Liver (tissue), 9 donors: ENCODE measurements around the gene NKTR. TPM values are rescaled to one million over a fixed set of nuclear protein-coding genes. Genes with fewer than 3 reads are reported as not detected.

Source experiments
- DNase-seq: peaks from one replicate; pipeline ENCODE4 v3.0.0-alpha.2; 2017; ENCODE audit warnings: low spot score
- H3K27ac ChIP-seq, 2 donors: one replicate each; pipeline ENCODE4 v1.7.0; 2013; ENCODE audit warnings: inconsistent platforms in 2 of 2, low read length in 2 of 2, control low read depth in 1 of 2, low read depth in 1 of 2, mild to moderate bottlenecking in 1 of 2
- H3K27me3 ChIP-seq, 4 donors: one replicate each; pipeline versions ENCODE4 v1.6.1 to v1.7.0; 2013; ENCODE audit warnings: low read length in 3 of 4, inconsistent platforms in 1 of 4, mild to moderate bottlenecking in 1 of 4, moderate library complexity in 1 of 4; ENCODE audit not compliant: control insufficient read depth in 4 of 4, insufficient read depth in 4 of 4
- H3K36me3 ChIP-seq, 4 donors: one replicate each; pipeline versions ENCODE4 v1.6.1 to v1.7.0; 2013; ENCODE audit warnings: low read length in 3 of 4, mild to moderate bottlenecking in 3 of 4, low read depth in 1 of 4, moderate library complexity in 1 of 4; ENCODE audit not compliant: control insufficient read depth in 4 of 4, insufficient read depth in 3 of 4
- H3K4me1 ChIP-seq, 4 donors: one replicate each; pipeline versions ENCODE4 v1.6.1 to v1.7.0; 2013; ENCODE audit warnings: low read length in 3 of 4, mild to moderate bottlenecking in 3 of 4, moderate library complexity in 1 of 4; ENCODE audit not compliant: control insufficient read depth in 4 of 4, insufficient read depth in 4 of 4
- H3K4me3 ChIP-seq, 3 donors: one replicate each; pipeline versions ENCODE4 v1.6.1 to v1.7.0; 2013; ENCODE audit warnings: low read length in 3 of 3, control low read depth in 1 of 3, low read depth in 1 of 3, mild to moderate bottlenecking in 1 of 3
- H3K9ac ChIP-seq, 2 donors: one replicate each; pipeline ENCODE4 v1.7.0; 2013; ENCODE audit warnings: low read length in 2 of 2, mild to moderate bottlenecking in 2 of 2, moderate library complexity in 2 of 2, control low read depth in 1 of 2, low read depth in 1 of 2
- H3K9me3 ChIP-seq, 4 donors: one replicate each; pipeline versions ENCODE4 v1.6.1 to v1.7.0; 2013; ENCODE audit warnings: low read length in 3 of 4; ENCODE audit not compliant: control insufficient read depth in 4 of 4
- ATF3 ChIP-seq: IDR thresholded peaks from 2 replicates; pipeline ENCODE4 v1.6.1; 2016; ENCODE audit warnings: antibody characterized with exemption
- FOXA1 ChIP-seq: IDR thresholded peaks from 2 replicates; pipeline ENCODE4 v1.6.1; 2016; ENCODE audit warnings: antibody characterized with exemption
- FOXA2 ChIP-seq: IDR thresholded peaks from 2 replicates; pipeline ENCODE4 v1.6.1; 2016; ENCODE audit warnings: antibody characterized with exemption
- GABPA ChIP-seq, 2 donors: IDR thresholded peaks in 1 of 2; conservative IDR thresholded peaks in 1 of 2; 2 replicates each; pipeline ENCODE4 v1.6.1; 2016; ENCODE audit warnings: antibody characterized with exemption in 2 of 2, mild to moderate bottlenecking in 1 of 2, moderate library complexity in 1 of 2
- HNF4G ChIP-seq: IDR thresholded peaks from 2 replicates; pipeline ENCODE4 v1.6.1; 2016; ENCODE audit warnings: antibody characterized with exemption
- JUND ChIP-seq, 2 donors: IDR thresholded peaks; 2 replicates each; pipeline ENCODE4 v1.6.1; 2016; ENCODE audit warnings: antibody characterized with exemption in 2 of 2
- NR2F2 ChIP-seq: IDR thresholded peaks from 2 replicates; pipeline ENCODE4 v1.6.1; 2016; ENCODE audit warnings: antibody characterized with exemption
- RAD21 ChIP-seq, 2 donors: IDR thresholded peaks; 2 replicates each; pipeline ENCODE4 v1.6.1; 2016; ENCODE audit warnings: antibody characterized with exemption in 2 of 2, mild to moderate bottlenecking in 2 of 2
- RXRA ChIP-seq, 2 donors: IDR thresholded peaks; 2 replicates each; pipeline ENCODE4 v1.6.1; 2017 to 2018; ENCODE audit warnings: antibody characterized with exemption in 2 of 2, mild to moderate bottlenecking in 1 of 2
- SP1 ChIP-seq: IDR thresholded peaks from 2 replicates; pipeline ENCODE4 v1.6.1; 2018; ENCODE audit warnings: antibody characterized with exemption, mild to moderate bottlenecking
- TAF1 ChIP-seq: conservative IDR thresholded peaks from 2 replicates; pipeline ENCODE4 v1.6.1; 2016; ENCODE audit warnings: antibody characterized with exemption, mild to moderate bottlenecking
- YY1 ChIP-seq: IDR thresholded peaks from 2 replicates; pipeline ENCODE4 v1.6.1; 2016; ENCODE audit warnings: antibody characterized with exemption, mild to moderate bottlenecking
- WGBS: extraction: QIAGEN DNeasy Blood & Tissue Kit; methylation state at CpG from one replicate; pipeline ENCODE4 v1.1.7; 2013; 5-methylcytosine and 5-hydroxymethylcytosine counted together
- polyA plus RNA-seq, 2 donors: library from polyadenylated mRNA; stranded (reverse) in 1 of 2; unstranded in 1 of 2; fragments of 200-250 nt in 1 of 2; fragments of >200 nt in 1 of 2; fragmentation: Nextera tagmentation in 1 of 2; extraction: Ambion mirVana in 1 of 2; gene quantifications; one replicate each; pipeline versions ENCODE4 v1.2.1 to v1.2.3, GENCODE V29; 2013 to 2015
- total RNA-seq, 2 donors: library from RNA; depleted of rRNA; stranded (reverse); fragments of >200 nt; gene quantifications; one replicate each; pipeline ENCODE4 v1.2.3, GENCODE V29; 2014
- TF ChIP-seq, protein P1 (sequence below): IDR thresholded peaks from 2 replicates; pipeline ENCODE4 v1.6.1; 2016; ENCODE audit warnings: antibody characterized with exemption, mild to moderate bottlenecking
- TF ChIP-seq, protein P2 (sequence below): IDR thresholded peaks from 2 replicates; pipeline ENCODE4 v1.6.1; 2016; ENCODE audit warnings: antibody characterized with exemption
- TF ChIP-seq, protein P3 (sequence below): fragments of 150-350 bp; IDR thresholded peaks from 2 replicates; pipeline ENCODE4 v1.5.1; 2017; ENCODE audit warnings: improper control_type of control experiment, low read depth, low read length; ENCODE audit not compliant: missing input control
- donor health status: healthy.
- donor health status: healthy.
- donor health status: healthy.
- donor health status: healthy.
- donor health status: healthy.

NKTR gene
- total and polyA plus RNA-seq, 4 donors, result 5.8 to 75.5 (median 28.1) TPM

- H3K27me3 ChIP-seq, result no peaks in the 10 kb centered on the region
- no peak for DNase-seq
- no peak overlapping the region for H3K9ac ChIP-seq
- 96% methylated on average over 1 of the region's 1 CpG for WGBS
- no peak overlapping the region for H3K27ac ChIP-seq
- TF ChIP-seq NR2F2, result peak; percentile 64
- no peak for TF ChIP-seq JUND (IDR thresholded peaks at IDR 0.05)
- peaks cover 0 to 3% (median 2%) of the 10 kb centered on the region in 4 donors for H3K4me1 ChIP-seq
- no peaks in the 10 kb centered on the region for H3K9me3 ChIP-seq
- no peak overlapping the region for H3K4me3 ChIP-seq
- peaks cover 0 to 4% (median 0%) of the 10 kb centered on the region in 4 donors for H3K36me3 ChIP-seq
Observed at GRCh38 chr3:42610976-42611375, 10.5 kb downstream of the NKTR start.

GRCh38 chr3:42612217-42612616 is 11.7 kb downstream of the NKTR start:
- H3K27me3 ChIP-seq, result no peaks in the 10 kb centered on the region
- peaks cover 0 to 2% (median 0%) of the 10 kb centered on the region in 4 donors for H3K36me3 ChIP-seq
- H3K4me1 ChIP-seq, result peaks cover 0 to 3% (median 1%) of the 10 kb centered on the region in 4 donors
- TF ChIP-seq RAD21 (IDR thresholded peaks at IDR 0.05) (no peak), JUND (IDR thresholded peaks at IDR 0.05) (no peak), ATF3 (no peak), SP1 (no peak), GABPA (IDR thresholded peaks at IDR 0.05 in 1 of 2, conservative IDR thresholded peaks at IDR 0.05 in 1 of 2) (no peak), NR2F2 (no peak), TAF1 (no peak), FOXA2 (no peak), HNF4G (no peak), RXRA (IDR thresholded peaks at IDR 0.05) (no peak), FOXA1 (no peak), YY1 (no peak)
- TF ChIP-seq, protein P1, sequence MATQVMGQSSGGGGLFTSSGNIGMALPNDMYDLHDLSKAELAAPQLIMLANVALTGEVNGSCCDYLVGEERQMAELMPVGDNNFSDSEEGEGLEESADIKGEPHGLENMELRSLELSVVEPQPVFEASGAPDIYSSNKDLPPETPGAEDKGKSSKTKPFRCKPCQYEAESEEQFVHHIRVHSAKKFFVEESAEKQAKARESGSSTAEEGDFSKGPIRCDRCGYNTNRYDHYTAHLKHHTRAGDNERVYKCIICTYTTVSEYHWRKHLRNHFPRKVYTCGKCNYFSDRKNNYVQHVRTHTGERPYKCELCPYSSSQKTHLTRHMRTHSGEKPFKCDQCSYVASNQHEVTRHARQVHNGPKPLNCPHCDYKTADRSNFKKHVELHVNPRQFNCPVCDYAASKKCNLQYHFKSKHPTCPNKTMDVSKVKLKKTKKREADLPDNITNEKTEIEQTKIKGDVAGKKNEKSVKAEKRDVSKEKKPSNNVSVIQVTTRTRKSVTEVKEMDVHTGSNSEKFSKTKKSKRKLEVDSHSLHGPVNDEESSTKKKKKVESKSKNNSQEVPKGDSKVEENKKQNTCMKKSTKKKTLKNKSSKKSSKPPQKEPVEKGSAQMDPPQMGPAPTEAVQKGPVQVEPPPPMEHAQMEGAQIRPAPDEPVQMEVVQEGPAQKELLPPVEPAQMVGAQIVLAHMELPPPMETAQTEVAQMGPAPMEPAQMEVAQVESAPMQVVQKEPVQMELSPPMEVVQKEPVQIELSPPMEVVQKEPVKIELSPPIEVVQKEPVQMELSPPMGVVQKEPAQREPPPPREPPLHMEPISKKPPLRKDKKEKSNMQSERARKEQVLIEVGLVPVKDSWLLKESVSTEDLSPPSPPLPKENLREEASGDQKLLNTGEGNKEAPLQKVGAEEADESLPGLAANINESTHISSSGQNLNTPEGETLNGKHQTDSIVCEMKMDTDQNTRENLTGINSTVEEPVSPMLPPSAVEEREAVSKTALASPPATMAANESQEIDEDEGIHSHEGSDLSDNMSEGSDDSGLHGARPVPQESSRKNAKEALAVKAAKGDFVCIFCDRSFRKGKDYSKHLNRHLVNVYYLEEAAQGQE, result no peak
- TF ChIP-seq, protein P2, sequence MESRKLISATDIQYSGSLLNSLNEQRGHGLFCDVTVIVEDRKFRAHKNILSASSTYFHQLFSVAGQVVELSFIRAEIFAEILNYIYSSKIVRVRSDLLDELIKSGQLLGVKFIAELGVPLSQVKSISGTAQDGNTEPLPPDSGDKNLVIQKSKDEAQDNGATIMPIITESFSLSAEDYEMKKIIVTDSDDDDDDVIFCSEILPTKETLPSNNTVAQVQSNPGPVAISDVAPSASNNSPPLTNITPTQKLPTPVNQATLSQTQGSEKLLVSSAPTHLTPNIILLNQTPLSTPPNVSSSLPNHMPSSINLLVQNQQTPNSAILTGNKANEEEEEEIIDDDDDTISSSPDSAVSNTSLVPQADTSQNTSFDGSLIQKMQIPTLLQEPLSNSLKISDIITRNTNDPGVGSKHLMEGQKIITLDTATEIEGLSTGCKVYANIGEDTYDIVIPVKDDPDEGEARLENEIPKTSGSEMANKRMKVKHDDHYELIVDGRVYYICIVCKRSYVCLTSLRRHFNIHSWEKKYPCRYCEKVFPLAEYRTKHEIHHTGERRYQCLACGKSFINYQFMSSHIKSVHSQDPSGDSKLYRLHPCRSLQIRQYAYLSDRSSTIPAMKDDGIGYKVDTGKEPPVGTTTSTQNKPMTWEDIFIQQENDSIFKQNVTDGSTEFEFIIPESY, result no peak
- TF ChIP-seq, protein P3, sequence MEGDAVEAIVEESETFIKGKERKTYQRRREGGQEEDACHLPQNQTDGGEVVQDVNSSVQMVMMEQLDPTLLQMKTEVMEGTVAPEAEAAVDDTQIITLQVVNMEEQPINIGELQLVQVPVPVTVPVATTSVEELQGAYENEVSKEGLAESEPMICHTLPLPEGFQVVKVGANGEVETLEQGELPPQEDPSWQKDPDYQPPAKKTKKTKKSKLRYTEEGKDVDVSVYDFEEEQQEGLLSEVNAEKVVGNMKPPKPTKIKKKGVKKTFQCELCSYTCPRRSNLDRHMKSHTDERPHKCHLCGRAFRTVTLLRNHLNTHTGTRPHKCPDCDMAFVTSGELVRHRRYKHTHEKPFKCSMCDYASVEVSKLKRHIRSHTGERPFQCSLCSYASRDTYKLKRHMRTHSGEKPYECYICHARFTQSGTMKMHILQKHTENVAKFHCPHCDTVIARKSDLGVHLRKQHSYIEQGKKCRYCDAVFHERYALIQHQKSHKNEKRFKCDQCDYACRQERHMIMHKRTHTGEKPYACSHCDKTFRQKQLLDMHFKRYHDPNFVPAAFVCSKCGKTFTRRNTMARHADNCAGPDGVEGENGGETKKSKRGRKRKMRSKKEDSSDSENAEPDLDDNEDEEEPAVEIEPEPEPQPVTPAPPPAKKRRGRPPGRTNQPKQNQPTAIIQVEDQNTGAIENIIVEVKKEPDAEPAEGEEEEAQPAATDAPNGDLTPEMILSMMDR, result no peak
- no peak overlapping the region for H3K9ac ChIP-seq
- DNase-seq, result no peak
- no peaks in the 10 kb centered on the region for H3K9me3 ChIP-seq
- H3K4me3 ChIP-seq, result no peak overlapping the region
- no peak overlapping the region for H3K27ac ChIP-seq
- 68% methylated on average over 1 of the region's 1 CpG for WGBS
